C4-2B (cell line): ENCODE data around the gene TSPAN2.

Experiments used
- H3K27ac ChIP-seq: fragments of 450-650 bp; 2 replicates; pipeline ENCODE4 v1.5.1; 2017
- ZFX ChIP-seq: fragments of 450-650 bp; IDR thresholded peaks from 2 replicates; pipeline ENCODE4 v1.6.1; 2017
- TF ChIP-seq, protein P1 (sequence below): fragments of 450-650 bp; conservative IDR thresholded peaks from 2 replicates; pipeline ENCODE4 v1.5.1; 2017; ENCODE audit warnings: mild to moderate bottlenecking

Gene TSPAN2

DNA sequence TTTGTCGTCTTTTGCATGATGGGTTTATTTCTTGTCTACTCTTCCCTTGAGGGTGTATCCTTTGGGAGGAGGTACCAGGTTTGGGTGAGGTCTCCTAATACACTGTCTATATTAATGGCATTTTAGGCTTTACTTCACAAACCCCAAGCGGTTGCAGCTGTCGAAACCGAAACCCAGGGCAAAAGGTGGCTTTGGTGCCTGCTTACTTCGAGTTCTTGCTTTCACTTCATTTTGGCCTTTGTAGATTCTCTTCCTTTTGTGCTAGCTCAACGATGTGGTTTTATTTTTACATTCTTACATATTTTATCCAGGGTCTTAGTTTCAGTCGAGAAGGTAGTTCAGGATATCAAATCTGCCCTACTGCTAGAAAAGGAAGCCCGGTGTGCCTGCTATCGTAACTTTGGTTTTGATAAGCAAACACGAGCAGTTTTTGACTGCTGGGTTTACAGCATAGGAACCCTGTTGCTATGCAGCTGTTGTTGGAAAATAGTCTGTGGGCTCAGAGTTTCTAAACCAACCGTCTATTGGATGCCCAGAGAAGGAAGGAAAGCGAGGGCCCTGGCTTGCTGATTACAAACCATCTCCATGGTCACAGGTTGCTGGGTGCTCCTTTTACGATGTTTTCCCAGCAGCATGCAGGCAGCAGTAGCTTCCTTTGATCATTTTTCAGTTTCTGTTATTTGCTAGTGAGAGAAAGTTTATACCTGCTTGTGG lies 9.8 kb upstream of the TSPAN2 start:
- TF ChIP-seq, protein P1, sequence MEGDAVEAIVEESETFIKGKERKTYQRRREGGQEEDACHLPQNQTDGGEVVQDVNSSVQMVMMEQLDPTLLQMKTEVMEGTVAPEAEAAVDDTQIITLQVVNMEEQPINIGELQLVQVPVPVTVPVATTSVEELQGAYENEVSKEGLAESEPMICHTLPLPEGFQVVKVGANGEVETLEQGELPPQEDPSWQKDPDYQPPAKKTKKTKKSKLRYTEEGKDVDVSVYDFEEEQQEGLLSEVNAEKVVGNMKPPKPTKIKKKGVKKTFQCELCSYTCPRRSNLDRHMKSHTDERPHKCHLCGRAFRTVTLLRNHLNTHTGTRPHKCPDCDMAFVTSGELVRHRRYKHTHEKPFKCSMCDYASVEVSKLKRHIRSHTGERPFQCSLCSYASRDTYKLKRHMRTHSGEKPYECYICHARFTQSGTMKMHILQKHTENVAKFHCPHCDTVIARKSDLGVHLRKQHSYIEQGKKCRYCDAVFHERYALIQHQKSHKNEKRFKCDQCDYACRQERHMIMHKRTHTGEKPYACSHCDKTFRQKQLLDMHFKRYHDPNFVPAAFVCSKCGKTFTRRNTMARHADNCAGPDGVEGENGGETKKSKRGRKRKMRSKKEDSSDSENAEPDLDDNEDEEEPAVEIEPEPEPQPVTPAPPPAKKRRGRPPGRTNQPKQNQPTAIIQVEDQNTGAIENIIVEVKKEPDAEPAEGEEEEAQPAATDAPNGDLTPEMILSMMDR = no peak
- TF ChIP-seq ZFX = no peak
- H3K27ac ChIP-seq = no peak overlapping the region

DNA sequence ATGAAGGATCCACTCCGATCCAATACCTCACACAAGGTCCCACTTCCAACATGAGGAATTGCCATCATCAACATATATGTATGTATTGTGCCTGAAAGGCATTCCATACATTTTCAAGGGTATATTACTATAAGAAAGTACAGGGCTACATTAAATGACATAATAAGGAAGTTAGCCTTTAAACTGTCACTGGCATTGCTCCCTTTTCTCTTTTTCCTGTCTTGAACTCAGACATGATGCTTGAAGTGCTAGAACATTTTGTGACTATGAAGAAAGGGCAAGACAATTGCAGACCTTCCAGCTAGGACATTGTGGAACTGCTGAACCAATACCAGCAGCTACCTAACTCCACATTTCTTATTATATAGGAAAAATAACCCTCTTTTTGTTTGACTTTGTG lies 2.9 kb upstream of the TSPAN2 start:
- no peak overlapping the region for H3K27ac ChIP-seq
- TF ChIP-seq ZFX = no peak
- TF ChIP-seq, protein P1 = no peak

DNA sequence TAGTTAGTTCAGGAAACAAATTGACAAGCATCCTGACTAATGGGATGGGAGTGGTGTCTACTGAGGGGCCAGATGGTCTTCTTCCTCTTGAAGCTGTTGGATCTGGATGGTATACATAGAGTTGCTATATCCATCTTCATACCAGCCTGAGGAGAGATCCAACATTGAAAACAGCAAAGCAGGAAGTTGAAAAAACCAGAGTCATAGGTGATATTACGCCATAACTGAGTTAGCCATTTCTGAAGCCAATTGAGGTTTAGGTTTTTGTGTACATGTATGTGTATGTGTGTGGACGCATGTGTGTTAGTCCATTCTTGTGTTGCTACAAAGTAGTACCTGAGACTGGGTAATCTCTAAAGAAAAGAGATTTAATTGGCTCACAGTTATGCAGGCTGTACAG lies 2.3 kb upstream of the TSPAN2 start:
- TF ChIP-seq ZFX = no peak
- no peak overlapping the region for H3K27ac ChIP-seq

DNA sequence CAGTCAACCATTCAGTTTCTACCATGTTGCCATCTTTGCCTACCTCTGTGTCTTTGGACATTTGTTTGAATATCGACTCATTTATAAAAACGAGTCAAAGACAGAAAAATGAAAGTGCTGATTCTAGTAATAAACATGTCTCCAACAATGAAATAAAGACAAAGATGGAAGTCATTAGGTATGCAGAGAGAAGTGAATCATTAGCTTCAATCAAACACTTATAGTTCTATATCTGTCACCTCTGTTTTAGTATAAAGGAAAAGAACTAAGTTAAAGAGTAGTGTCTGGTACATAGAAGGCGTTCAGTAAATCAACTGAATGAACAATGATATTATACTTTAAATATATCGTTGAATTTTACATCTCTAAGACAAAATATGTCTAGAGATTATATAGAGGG lies 1.7 kb upstream of the TSPAN2 start:
- TF ChIP-seq, protein P1 = no peak
- TF ChIP-seq ZFX = no peak
- H3K27ac ChIP-seq = no peak overlapping the region

DNA sequence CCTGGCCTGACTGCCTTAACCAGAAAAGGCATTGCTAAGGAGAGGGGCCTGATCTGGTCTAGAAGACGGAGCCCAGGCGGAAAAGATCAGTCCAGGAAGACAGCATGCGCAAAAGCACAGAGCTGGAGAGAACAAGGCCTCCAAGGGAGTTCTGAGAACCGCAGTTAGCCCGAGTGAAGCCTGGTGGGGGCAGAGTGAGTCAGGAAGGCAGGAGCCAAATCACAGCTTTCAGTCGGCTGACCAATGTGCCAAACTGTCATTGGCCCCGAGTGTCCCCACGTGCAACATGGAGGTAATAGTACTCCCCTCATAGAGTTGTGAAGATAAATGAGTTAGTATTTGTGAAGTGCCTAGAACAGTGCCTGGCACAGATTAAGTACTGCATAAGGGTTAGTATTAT lies 1.2 kb upstream of the TSPAN2 start:
- no peak overlapping the region for H3K27ac ChIP-seq
- TF ChIP-seq, protein P1 = no peak
- TF ChIP-seq ZFX = no peak

DNA sequence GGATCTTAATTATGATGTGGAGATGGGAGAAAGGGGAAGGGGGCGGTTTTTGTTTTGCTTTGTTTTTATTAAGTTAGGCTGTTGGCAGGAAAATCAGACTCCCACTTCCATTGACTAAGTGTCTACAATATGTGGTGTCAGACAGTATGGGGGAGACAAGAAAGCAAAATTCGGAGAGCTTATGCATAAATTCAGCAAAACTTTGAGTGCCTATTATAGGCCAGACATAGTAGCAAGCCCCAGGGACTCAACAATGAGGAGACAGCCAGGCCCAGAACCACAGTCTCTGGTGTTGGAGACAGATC lies 835 bp upstream of the TSPAN2 start:
- no peak for TF ChIP-seq ZFX
- TF ChIP-seq, protein P1 = no peak
- no peak overlapping the region for H3K27ac ChIP-seq

DNA sequence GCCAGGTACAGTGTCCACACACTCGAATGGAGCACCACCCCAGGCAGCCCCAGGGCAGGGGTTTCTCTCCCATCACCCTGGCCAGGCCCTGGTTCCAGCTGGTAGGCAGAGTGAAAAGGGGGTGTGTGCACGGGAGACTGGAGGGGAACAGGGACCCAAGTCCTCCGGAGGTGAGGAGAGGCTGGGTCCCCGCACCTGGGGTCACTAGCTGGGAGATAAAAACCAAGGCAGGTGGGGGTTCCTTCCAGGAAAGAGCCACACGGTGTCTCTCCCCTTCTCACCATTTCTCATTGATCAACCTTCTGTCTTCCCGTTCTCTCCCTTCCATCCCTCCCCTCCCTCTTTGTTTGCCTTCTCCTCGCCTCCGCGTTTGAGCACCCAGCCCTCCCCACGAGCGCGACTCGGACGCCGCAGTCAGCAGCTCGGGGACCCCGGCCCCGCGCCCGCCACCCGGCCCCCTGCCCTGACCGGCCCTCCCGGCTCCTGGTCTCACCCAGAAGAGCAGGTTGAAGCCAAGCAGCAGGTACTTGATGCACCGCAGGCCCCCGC lies 358 bp downstream of the TSPAN2 start:
- TF ChIP-seq, protein P1 = no peak
- TF ChIP-seq ZFX = no peak
- no peak overlapping the region for H3K27ac ChIP-seq
